HEK293 (cell line): ENCODE measurements around the gene MRPS5.

Experiments
- CTCF ChIA-PET: fragments of 350-600 bp; formaldehyde crosslinking; extraction: SDS; loops from one replicate; lab custom pipeline; 2021; ENCODE audit warnings: antibody characterized with exemption; lab: Yijun Ruan, JAX
- POLR2A ChIA-PET: fragments of 300-600 bp; formaldehyde crosslinking; extraction: SDS; loops from one replicate; lab custom pipeline; 2020; ENCODE audit warnings: antibody characterized with exemption, inconsistent platforms; lab: Yijun Ruan, JAX
- H3K27ac ChIP-seq: fragments of 200-500 bp; sonication (Bioruptor generic); 2 replicates; pipeline ENCODE4 v1.5.1; 2014; ENCODE audit warnings: low read depth, low read length, control low read depth, inconsistent platforms; ENCODE audit errors: extremely low read depth
- H3K36me3 ChIP-seq, 2 experiments: fragments of 200-500 bp in 1 of 2; sonication (Bioruptor generic) in 1 of 2; 1 replicate in 1 of 2; 2 replicates in 1 of 2; pipeline ENCODE4 v1.5.1; 2014 to 2017; ENCODE audit warnings: inconsistent platforms in 2 of 2, low read length in 2 of 2; ENCODE audit not compliant: control insufficient read depth in 2 of 2, insufficient read depth in 1 of 2
- H3K4me1 ChIP-seq: fragments of 200-500 bp; sonication (Bioruptor generic); 2 replicates; pipeline ENCODE4 v1.5.1; 2014; ENCODE audit warnings: mild to moderate bottlenecking, low read length, inconsistent platforms; ENCODE audit not compliant: control insufficient read depth, insufficient read depth
- H3K4me3 ChIP-seq: 2 replicates; pipeline ENCODE4 v1.5.1; 2011; ENCODE audit warnings: low read depth, mild to moderate bottlenecking, control low read depth, low read length, moderate library complexity
- H3K9me3 ChIP-seq: fragments of 200-500 bp; sonication (Bioruptor generic); 2 replicates; pipeline ENCODE4 v1.5.1; 2014; ENCODE audit warnings: low read depth, low read length, inconsistent platforms; ENCODE audit not compliant: control insufficient read depth, insufficient read depth
- ZNF221 ChIP-seq: fragments of 450-650 bp; formaldehyde crosslinking; IDR thresholded peaks from 2 replicates; pipeline ENCODE4 v1.5.1; 2017; ENCODE audit warnings: missing biosample characterization, missing genetic modification characterization, borderline replicate concordance
- ZNF248 ChIP-seq: fragments of 450-650 bp; formaldehyde crosslinking; IDR thresholded peaks from 2 replicates; pipeline ENCODE4 v1.5.1; 2017; ENCODE audit warnings: missing biosample characterization, missing genetic modification characterization
- ZNF510 ChIP-seq: fragments of 450-650 bp; formaldehyde crosslinking; IDR thresholded peaks from 2 replicates; pipeline ENCODE4 v1.5.1; 2018; ENCODE audit warnings: mild to moderate bottlenecking, missing genetic modification characterization, missing biosample characterization; ENCODE audit not compliant: insufficient replicate concordance
- ZNF623 ChIP-seq: fragments of 450-650 bp; formaldehyde crosslinking; IDR thresholded peaks from 2 replicates; pipeline ENCODE4 v1.5.1; 2016; ENCODE audit warnings: missing biosample characterization, missing genetic modification characterization
- ZSCAN30 ChIP-seq: fragments of 450-650 bp; IDR thresholded peaks from 2 replicates; pipeline ENCODE4 v1.5.1; 2018; ENCODE audit warnings: missing biosample characterization, mild to moderate bottlenecking, missing genetic modification characterization, moderate library complexity
- TF ChIP-seq, protein P1 (sequence below): fragments of 450-650 bp; formaldehyde crosslinking; IDR thresholded peaks from 2 replicates; pipeline ENCODE4 v1.5.1; 2016; ENCODE audit warnings: missing biosample characterization, missing genetic modification characterization
- TF ChIP-seq, protein P2 (sequence below): fragments of 450-650 bp; formaldehyde crosslinking; IDR thresholded peaks from 2 replicates; pipeline ENCODE4 v1.5.1; 2016; ENCODE audit warnings: missing biosample characterization, missing genetic modification characterization, borderline replicate concordance
- TF ChIP-seq, protein P3 (sequence below): fragments of 450-650 bp; formaldehyde crosslinking; IDR thresholded peaks from 2 replicates; pipeline ENCODE4 v1.5.1; 2016; ENCODE audit warnings: missing biosample characterization, missing genetic modification characterization

Gene MRPS5

DNA sequence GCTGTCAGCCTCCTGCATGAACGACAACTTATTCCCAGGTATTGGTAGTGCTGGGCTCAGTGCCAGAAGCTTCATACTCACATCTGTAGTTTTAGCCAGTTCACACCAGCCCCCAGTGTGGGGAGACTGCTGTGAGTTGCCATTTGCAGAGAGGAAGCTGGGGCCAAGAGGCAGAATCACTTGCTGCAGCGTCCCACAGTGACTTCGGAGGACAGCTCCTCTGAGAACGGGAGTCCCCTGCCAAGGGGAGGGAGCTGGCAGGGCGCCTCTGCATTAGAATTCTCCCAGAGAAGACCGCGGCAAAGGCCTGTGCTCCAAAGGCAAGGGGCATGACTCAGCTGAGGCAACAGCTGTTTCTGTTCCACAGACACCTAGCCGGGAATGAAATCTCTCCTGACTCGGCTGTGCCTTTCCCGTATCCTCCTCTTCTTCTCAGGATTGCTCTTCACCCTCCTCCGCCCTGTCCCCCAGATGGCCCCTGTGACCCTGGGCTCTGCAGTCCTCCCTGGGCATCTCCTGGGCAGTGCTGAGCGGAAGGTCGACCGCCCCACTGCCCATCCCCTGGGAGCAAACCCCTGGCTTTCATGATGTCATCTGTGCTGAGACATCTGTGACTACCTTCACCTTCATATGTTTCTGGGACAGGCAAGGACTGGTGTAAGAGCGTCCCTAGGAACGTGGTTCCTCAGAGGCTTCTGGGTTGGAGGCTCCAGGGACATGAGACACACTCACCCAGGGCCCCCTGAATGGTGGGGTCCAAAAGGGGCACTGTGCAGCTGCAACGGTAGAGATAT lies 78.1 kb downstream of the MRPS5 start (continued):
- TF ChIP-seq, protein P1, sequence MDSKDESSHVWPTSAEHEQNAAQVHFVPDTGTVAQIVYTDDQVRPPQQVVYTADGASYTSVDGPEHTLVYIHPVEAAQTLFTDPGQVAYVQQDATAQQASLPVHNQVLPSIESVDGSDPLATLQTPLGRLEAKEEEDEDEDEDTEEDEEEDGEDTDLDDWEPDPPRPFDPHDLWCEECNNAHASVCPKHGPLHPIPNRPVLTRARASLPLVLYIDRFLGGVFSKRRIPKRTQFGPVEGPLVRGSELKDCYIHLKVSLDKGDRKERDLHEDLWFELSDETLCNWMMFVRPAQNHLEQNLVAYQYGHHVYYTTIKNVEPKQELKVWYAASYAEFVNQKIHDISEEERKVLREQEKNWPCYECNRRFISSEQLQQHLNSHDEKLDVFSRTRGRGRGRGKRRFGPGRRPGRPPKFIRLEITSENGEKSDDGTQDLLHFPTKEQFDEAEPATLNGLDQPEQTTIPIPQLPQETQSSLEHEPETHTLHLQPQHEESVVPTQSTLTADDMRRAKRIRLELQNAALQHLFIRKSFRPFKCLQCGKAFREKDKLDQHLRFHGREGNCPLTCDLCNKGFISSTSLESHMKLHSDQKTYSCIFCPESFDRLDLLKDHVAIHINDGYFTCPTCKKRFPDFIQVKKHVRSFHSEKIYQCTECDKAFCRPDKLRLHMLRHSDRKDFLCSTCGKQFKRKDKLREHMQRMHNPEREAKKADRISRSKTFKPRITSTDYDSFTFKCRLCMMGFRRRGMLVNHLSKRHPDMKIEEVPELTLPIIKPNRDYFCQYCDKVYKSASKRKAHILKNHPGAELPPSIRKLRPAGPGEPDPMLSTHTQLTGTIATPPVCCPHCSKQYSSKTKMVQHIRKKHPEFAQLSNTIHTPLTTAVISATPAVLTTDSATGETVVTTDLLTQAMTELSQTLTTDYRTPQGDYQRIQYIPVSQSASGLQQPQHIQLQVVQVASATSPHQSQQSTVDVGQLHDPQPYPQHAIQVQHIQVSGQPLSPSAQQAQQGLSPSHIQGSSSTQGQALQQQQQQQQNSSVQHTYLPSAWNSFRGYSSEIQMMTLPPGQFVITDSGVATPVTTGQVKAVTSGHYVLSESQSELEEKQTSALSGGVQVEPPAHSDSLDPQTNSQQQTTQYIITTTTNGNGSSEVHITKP: no peak
- no peak for TF ChIP-seq ZNF510

DNA sequence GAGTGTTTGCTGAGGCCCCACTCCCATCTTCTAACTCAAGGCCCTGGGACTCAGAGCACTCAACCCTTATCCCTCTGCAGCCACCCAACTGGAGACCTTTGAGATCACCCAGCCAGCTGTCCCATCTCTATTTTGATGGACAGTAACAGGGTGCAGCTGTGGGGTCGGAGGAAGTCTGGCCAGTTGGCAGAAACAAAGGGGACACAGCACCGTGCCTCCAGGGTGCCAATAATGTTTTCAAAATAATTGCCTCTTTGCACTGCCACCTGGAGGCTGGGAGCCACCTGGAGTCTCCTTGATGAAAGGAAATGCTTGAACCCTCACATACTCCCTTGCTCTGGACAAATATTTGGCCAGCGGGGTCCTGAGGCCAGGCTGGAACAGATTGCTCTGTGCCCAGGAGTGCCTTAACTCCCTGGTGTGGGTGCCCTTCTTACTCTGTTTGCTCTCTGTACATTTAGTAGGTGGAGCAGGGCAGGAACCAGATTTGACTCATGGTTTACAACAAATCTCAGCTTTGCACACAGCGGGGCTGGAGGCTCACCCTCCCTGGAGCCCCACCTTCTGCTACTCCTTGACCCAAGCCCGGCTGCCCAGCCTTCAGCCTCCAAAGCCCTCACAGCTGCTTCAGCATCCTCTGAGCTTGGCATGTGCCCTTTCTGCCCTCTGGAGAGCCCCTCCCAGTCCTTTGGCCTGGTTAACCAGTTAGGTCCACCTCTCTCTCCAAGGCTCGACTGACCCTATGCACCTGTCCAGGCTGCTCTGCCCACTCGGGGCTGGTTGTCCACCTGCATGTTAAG lies 78.9 kb downstream of the MRPS5 start:
- no peak for TF ChIP-seq ZSCAN30
- POLR2A ChIA-PET: no interaction called here

DNA sequence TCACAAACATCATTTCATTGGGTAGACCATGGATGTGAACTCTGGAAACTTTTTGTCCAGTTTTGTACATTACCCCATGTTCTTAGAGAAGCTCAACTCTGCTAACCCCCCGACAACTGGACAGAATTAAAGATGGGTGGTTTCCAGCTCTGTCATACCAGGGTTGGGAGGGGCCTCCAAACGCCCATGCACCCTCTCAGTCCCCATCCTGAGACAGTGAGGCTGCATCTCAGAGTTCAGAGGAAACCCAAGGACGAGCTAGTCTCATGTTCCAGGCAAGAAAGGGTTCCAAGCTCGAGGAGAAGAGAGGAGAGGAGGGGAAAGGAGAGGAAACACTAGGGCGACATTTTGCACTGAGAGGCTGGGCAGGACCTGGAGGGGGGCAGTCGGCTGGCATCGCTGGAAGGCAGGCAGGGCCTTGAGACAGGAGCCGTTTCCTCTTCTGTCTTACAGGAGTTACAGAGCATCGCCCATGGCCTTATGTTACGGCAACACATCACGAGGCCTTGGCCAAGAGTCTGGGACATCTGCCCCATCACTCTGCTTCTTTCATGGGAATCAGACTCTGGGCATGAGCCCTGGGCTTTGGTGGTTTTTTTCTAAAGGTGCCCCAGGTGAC lies 79.7 kb downstream of the MRPS5 start:
- no peak for TF ChIP-seq ZNF221 (tag by site-specific recombination)
- TF ChIP-seq, protein P2, sequence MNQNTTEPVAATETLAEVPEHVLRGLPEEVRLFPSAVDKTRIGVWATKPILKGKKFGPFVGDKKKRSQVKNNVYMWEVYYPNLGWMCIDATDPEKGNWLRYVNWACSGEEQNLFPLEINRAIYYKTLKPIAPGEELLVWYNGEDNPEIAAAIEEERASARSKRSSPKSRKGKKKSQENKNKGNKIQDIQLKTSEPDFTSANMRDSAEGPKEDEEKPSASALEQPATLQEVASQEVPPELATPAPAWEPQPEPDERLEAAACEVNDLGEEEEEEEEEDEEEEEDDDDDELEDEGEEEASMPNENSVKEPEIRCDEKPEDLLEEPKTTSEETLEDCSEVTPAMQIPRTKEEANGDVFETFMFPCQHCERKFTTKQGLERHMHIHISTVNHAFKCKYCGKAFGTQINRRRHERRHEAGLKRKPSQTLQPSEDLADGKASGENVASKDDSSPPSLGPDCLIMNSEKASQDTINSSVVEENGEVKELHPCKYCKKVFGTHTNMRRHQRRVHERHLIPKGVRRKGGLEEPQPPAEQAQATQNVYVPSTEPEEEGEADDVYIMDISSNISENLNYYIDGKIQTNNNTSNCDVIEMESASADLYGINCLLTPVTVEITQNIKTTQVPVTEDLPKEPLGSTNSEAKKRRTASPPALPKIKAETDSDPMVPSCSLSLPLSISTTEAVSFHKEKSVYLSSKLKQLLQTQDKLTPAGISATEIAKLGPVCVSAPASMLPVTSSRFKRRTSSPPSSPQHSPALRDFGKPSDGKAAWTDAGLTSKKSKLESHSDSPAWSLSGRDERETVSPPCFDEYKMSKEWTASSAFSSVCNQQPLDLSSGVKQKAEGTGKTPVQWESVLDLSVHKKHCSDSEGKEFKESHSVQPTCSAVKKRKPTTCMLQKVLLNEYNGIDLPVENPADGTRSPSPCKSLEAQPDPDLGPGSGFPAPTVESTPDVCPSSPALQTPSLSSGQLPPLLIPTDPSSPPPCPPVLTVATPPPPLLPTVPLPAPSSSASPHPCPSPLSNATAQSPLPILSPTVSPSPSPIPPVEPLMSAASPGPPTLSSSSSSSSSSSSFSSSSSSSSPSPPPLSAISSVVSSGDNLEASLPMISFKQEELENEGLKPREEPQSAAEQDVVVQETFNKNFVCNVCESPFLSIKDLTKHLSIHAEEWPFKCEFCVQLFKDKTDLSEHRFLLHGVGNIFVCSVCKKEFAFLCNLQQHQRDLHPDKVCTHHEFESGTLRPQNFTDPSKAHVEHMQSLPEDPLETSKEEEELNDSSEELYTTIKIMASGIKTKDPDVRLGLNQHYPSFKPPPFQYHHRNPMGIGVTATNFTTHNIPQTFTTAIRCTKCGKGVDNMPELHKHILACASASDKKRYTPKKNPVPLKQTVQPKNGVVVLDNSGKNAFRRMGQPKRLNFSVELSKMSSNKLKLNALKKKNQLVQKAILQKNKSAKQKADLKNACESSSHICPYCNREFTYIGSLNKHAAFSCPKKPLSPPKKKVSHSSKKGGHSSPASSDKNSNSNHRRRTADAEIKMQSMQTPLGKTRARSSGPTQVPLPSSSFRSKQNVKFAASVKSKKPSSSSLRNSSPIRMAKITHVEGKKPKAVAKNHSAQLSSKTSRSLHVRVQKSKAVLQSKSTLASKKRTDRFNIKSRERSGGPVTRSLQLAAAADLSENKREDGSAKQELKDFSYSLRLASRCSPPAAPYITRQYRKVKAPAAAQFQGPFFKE: no peak
- no peak for TF ChIP-seq ZNF248
- TF ChIP-seq, protein P3, sequence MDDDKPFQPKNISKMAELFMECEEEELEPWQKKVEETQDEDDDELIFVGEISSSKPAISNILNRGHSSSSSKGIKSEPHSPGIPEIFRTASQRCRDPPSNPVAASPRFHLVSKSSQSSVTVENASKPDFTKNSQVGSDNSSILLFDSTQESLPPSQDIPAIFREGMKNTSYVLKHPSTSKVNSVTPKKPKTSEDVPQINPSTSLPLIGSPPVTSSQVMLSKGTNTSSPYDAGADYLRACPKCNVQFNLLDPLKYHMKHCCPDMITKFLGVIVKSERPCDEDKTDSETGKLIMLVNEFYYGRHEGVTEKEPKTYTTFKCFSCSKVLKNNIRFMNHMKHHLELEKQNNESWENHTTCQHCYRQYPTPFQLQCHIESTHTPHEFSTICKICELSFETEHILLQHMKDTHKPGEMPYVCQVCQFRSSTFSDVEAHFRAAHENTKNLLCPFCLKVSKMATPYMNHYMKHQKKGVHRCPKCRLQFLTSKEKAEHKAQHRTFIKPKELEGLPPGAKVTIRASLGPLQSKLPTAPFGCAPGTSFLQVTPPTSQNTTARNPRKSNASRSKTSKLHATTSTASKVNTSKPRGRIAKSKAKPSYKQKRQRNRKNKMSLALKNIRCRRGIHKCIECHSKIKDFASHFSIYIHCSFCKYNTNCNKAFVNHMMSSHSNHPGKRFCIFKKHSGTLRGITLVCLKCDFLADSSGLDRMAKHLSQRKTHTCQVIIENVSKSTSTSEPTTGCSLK (tag by site-specific recombination): no peak
- no peak for TF ChIP-seq ZNF623 (tag by site-specific recombination)
- TF ChIP-seq, all 188 proteins: peak for 0
- Histone ChIP-seq H3K4me3 (no peak overlapping the region), H3K4me1 (no peaks in the 10 kb centered on the region), H3K36me3 (no peaks in the 10 kb centered on the region), H3K27ac (no peak overlapping the region), H3K9me3 (no peaks in the 10 kb centered on the region)
- POLR2A ChIA-PET: no interaction called here
- CTCF ChIA-PET: interaction anchor here (1.6 to 3.2 kb wide), 2 partner anchors 11 to 19 kb away, joined by 4 to 13 read pairs; no protein-coding TSS in a partner anchor

More for the DNA sequence above, 78.9 kb downstream of the MRPS5 start:
- Histone ChIP-seq H3K9me3 (no peaks in the 10 kb centered on the region), H3K4me1 (no peaks in the 10 kb centered on the region), H3K36me3 (no peaks in the 10 kb centered on the region), H3K27ac (no peak overlapping the region), H3K4me3 (no peak overlapping the region)
- CTCF ChIA-PET: interaction anchor here (1.1 to 3.2 kb wide), 5 partner anchors 11 to 56 kb away, joined by 4 to 13 read pairs (median 8); no protein-coding TSS in a partner anchor
